Thyroid gland (tissue), 4 donors: ENCODE data around the gene RNFT2. TPM values are rescaled to one million over a fixed set of nuclear protein-coding genes. Genes with fewer than 3 reads are reported as not detected.
A peak's percentile ranks its signal among the peaks of the same experiment; 100 is the strongest.

Experiments used
- DNase-seq, 2 donors: peaks; one replicate each; pipeline ENCODE4 v3.0.0-alpha.2; 2019
- H3K27ac ChIP-seq, 3 donors: fragments of 200-600 bp; sonication (generic); 1 replicate in 2 of 3; 2 replicates in 1 of 3; pipeline ENCODE4 v1.5.1; 2016 to 2019; ENCODE audit warnings: mild to moderate bottlenecking in 1 of 3, moderate library complexity in 1 of 3
- H3K27me3 ChIP-seq: fragments of 200-600 bp; sonication (generic); one replicate; pipeline ENCODE4 v1.5.1; 2019
- H3K36me3 ChIP-seq, 2 donors: fragments of 200-600 bp; sonication (generic); one replicate each; pipeline ENCODE4 v1.5.1; 2016 to 2019
- H3K4me1 ChIP-seq, 2 donors: fragments of 200-600 bp; sonication (generic); one replicate each; pipeline ENCODE4 v1.5.1; 2017 to 2019
- H3K4me3 ChIP-seq, 3 donors: fragments of 200-600 bp; sonication (generic); replicated peaks in 1 of 3; 1 replicate in 2 of 3; 2 replicates in 1 of 3; pipeline ENCODE4 v1.5.1; 2016; ENCODE audit warnings: mild to moderate bottlenecking in 1 of 3
- H3K9me3 ChIP-seq: fragments of 200-600 bp; sonication (generic); one replicate; pipeline ENCODE4 v1.5.1; 2017
- CTCF ChIP-seq, 6 experiments: fragments of 200-600 bp in 3 of 6; fragments of 450-650 bp in 3 of 6; sonication (generic) in 3 of 6; IDR thresholded peaks; one replicate each; pipeline ENCODE4 v1.5.1; 2016 to 2019; ENCODE audit warnings: antibody characterized with exemption in 6 of 6, mild to moderate bottlenecking in 2 of 6, inconsistent platforms in 1 of 6, moderate library complexity in 1 of 6
- POLR2A ChIP-seq, 2 donors: fragments of 450-650 bp; IDR thresholded peaks; one replicate each; pipeline ENCODE4 v1.6.1; 2017; ENCODE audit warnings: antibody characterized with exemption in 2 of 2, mild to moderate bottlenecking in 2 of 2, moderate library complexity in 1 of 2
- WGBS, 2 donors: methylation state at CpG; one replicate each; pipeline ENCODE4 v1.1.5; 2017; 5-methylcytosine and 5-hydroxymethylcytosine counted together
- intact Hi-C: fragments of 100-400 bp; cut with DNase I; formaldehyde crosslinking; loops from one replicate; pipeline ENCODE4 v1.15.1; 2023
- total RNA-seq, 4 donors: library from RNA; depleted of rRNA; stranded (reverse); fragments of >200 nt; gene quantifications; one replicate each; pipeline ENCODE4 v1.2.3, GENCODE V29; 2016

The RNFT2 gene
- total RNA-seq, 4 donors from 2014 or later, result 2.3 to 5.0 (median 4.5) TPM

DNA sequence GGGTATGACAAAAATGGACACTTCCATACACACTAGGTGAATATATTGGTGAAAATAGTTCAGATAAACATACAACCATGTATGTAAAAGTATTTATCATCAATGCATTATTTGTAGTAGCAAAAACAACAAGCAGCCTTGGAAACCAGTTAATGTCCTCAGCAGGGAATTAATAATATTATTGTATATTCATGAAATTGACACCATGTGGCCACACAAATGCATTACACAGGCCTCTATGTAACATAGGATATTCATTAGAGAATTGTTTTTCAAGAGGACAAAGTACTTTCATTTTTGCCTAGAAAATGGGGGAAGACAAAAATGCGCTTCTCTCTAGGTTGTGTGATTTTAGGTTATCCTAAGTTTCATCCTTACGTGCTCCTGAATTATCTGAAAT is 24.6 kb upstream of the RNFT2 start:
- 90 to 97% methylated on average over 2 of the region's 2 CpGs for WGBS, 2 donors
- Histone ChIP-seq H3K36me3 (peaks cover 3 to 14% of the 10 kb centered on the region in 2 donors), H3K4me3 (no peak overlapping the region), H3K4me1 (peaks cover 53 to 70% of the 10 kb centered on the region in 2 donors), H3K9me3 (no peaks in the 10 kb centered on the region), H3K27me3 (no peaks in the 10 kb centered on the region), H3K27ac (peak overlapping the region; percentile 36 to 91 (median 56))
- DNase-seq, result no peak
- intact Hi-C loops, result no loop called here
- TF ChIP-seq POLR2A (IDR thresholded peaks at IDR 0.05) (no peak), CTCF (IDR thresholded peaks at IDR 0.05) (peak in 1 of 6 experiments; percentile 11)

- Histone ChIP-seq H3K36me3 (peaks cover 3 to 14% of the 10 kb centered on the region in 2 donors), H3K9me3 (no peaks in the 10 kb centered on the region), H3K27ac (peak overlapping the region; percentile 36 to 91 (median 56)), H3K4me3 (no peak overlapping the region), H3K4me1 (peaks cover 56 to 68% of the 10 kb centered on the region in 2 donors), H3K27me3 (no peaks in the 10 kb centered on the region)
- no peak for DNase-seq
- WGBS, 2 donors, result 83 to 84% methylated on average over 4 of the region's 9 CpGs
- no peak for TF ChIP-seq POLR2A (IDR thresholded peaks at IDR 0.05)
- no peak for TF ChIP-seq CTCF (IDR thresholded peaks at IDR 0.05)
- intact Hi-C loops, result no loop called here
These were observed 23.9 kb upstream of the RNFT2 start for GRCh38 chr12:116714175-116714574.

- Histone ChIP-seq H3K27ac (peak overlapping the region; percentile 91 to 96 (median 91)), H3K36me3 (peaks cover 3 to 26% of the 10 kb centered on the region in 2 donors), H3K27me3 (no peaks in the 10 kb centered on the region), H3K9me3 (no peaks in the 10 kb centered on the region), H3K4me1 (peaks cover 83 to 95% of the 10 kb centered on the region in 2 donors), H3K4me3 (peak overlapping the region in 1 of 3 donors; percentile 10)
- peak in 1 of 2 donors; percentile 53 for TF ChIP-seq POLR2A (IDR thresholded peaks at IDR 0.05)
- TF ChIP-seq CTCF (IDR thresholded peaks at IDR 0.05), result no peak
- WGBS, 2 donors, result 34 to 35% methylated on average over 27 of the region's 27 CpGs
- intact Hi-C loops, result no loop called here
- DNase-seq, result peak; percentile 63 to 71
These were observed 20.4 kb upstream of the RNFT2 start for GRCh38 chr12:116717466-116718437.

DNA sequence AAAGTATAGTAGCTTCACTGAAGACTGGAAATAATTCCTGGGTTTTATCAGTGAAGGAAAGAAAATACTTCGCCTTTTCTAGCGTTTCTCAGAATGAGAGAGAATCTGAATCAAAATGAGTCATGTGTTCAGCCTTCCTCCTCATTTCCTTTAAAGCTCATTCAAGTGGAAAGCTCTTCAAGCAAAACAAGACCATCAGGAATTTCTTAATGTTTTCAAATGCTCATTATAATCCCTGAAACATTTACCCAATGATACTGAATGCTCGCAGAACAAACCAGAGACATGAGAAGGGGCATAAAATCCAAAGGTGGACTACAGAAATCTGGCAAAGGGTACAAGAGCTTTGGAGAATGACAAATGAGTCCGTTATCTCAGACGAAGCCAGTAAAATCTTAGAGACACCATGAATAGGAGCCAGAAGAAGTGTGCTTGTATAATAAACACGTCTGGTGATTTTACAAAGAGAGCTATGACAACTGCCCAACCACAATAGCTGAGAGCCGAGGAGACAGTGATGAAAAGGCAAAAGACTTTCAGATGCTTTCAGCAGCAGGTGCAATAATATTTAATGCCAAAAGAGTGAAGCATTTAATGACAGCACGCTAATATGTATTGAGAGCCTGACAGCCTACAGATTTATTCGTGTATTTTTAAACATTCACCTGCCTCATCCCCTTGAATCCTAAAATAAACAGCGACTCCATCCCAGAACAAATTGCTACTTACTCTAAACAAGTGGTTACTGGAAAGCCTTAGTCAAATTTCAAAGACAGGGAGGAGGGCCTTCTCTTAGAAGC is 19.3 kb upstream of the RNFT2 start:
- no peak for DNase-seq
- Histone ChIP-seq H3K9me3 (no peaks in the 10 kb centered on the region), H3K4me3 (no peak overlapping the region), H3K27me3 (no peaks in the 10 kb centered on the region), H3K27ac (peak overlapping the region; percentile 91 to 96 (median 91)), H3K4me1 (peaks cover 82 to 94% of the 10 kb centered on the region in 2 donors), H3K36me3 (peaks cover 3 to 26% of the 10 kb centered on the region in 2 donors)
- 25 to 37% methylated on average over 10 of the region's 10 CpGs for WGBS, 2 donors
- no peak for TF ChIP-seq CTCF (IDR thresholded peaks at IDR 0.05)
- peak in 1 of 2 donors; percentile 13 for TF ChIP-seq POLR2A (IDR thresholded peaks at IDR 0.05)
- intact Hi-C loops, result no loop called here
